ENCODE results near the gene HIBADH.

DNA sequence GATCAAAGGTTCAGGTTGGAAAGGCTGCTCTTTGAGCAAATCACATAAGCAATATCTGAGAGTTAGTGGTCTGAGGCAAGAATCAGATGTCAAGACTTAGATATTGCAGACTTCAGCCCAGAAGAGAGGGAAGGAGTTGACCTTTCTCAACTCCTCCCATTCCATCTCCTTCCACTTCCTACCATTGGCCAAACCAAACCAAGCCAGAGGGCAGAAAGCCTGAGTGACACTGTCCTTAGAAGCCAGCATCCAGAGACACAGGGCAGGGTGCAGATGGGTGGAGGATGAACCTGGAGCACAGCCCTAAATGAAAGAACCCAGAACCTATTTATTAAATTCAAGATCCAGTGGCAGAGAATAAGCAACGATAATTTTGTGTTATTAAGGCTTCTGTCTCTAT, 180.5 kb downstream of the HIBADH start:
- TF ChIP-seq, protein P1, sequence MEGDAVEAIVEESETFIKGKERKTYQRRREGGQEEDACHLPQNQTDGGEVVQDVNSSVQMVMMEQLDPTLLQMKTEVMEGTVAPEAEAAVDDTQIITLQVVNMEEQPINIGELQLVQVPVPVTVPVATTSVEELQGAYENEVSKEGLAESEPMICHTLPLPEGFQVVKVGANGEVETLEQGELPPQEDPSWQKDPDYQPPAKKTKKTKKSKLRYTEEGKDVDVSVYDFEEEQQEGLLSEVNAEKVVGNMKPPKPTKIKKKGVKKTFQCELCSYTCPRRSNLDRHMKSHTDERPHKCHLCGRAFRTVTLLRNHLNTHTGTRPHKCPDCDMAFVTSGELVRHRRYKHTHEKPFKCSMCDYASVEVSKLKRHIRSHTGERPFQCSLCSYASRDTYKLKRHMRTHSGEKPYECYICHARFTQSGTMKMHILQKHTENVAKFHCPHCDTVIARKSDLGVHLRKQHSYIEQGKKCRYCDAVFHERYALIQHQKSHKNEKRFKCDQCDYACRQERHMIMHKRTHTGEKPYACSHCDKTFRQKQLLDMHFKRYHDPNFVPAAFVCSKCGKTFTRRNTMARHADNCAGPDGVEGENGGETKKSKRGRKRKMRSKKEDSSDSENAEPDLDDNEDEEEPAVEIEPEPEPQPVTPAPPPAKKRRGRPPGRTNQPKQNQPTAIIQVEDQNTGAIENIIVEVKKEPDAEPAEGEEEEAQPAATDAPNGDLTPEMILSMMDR (conservative IDR thresholded peaks at IDR 0.05): no peak
- no peak for TF ChIP-seq ZFX (IDR thresholded peaks at IDR 0.05)

All from C4-2B (cell line).